Neutrophil (primary cell): ENCODE results near the gene PDE6B.

Experiments used
- H3K27ac ChIP-seq: fragments of 200-600 bp; sonication (generic); 2 replicates; pipeline ENCODE4 v1.5.1; 2016; ENCODE audit warnings: mild to moderate bottlenecking, moderate library complexity
- H3K27me3 ChIP-seq: fragments of 200-600 bp; sonication (generic); 2 replicates; pipeline ENCODE4 v1.6.0; 2016; ENCODE audit warnings: mild to moderate bottlenecking
- H3K36me3 ChIP-seq: fragments of 200-600 bp; sonication (generic); 2 replicates; pipeline ENCODE4 v1.5.1; 2017
- H3K4me1 ChIP-seq, 2 experiments: fragments of 200-600 bp in 1 of 2; sonication (generic) in 1 of 2; 1 replicate in 1 of 2; 2 replicates in 1 of 2; pipeline versions ENCODE4 v1.5.1 to v1.6.1; 2013 to 2016; ENCODE audit warnings: low read depth in 1 of 2, low read length in 1 of 2, mild to moderate bottlenecking in 1 of 2, moderate library complexity in 1 of 2; ENCODE audit not compliant: control insufficient read depth in 1 of 2, insufficient read depth in 1 of 2
- H3K4me3 ChIP-seq, 2 experiments: fragments of 200-600 bp in 1 of 2; sonication (generic) in 1 of 2; 1 replicate in 1 of 2; 2 replicates in 1 of 2; pipeline ENCODE4 v1.5.1; 2013 to 2016; ENCODE audit warnings: low read depth in 1 of 2, low read length in 1 of 2, mild to moderate bottlenecking in 1 of 2, moderate library complexity in 1 of 2
- H3K9me3 ChIP-seq: fragments of 200-600 bp; sonication (generic); 2 replicates; pipeline ENCODE4 v1.5.1; 2016
- TF ChIP-seq, protein P1 (sequence below): fragments of 200-600 bp; sonication (generic); IDR thresholded peaks from 2 replicates; pipeline ENCODE4 v1.5.1; 2016; ENCODE audit warnings: antibody characterized with exemption

Gene PDE6B

DNA sequence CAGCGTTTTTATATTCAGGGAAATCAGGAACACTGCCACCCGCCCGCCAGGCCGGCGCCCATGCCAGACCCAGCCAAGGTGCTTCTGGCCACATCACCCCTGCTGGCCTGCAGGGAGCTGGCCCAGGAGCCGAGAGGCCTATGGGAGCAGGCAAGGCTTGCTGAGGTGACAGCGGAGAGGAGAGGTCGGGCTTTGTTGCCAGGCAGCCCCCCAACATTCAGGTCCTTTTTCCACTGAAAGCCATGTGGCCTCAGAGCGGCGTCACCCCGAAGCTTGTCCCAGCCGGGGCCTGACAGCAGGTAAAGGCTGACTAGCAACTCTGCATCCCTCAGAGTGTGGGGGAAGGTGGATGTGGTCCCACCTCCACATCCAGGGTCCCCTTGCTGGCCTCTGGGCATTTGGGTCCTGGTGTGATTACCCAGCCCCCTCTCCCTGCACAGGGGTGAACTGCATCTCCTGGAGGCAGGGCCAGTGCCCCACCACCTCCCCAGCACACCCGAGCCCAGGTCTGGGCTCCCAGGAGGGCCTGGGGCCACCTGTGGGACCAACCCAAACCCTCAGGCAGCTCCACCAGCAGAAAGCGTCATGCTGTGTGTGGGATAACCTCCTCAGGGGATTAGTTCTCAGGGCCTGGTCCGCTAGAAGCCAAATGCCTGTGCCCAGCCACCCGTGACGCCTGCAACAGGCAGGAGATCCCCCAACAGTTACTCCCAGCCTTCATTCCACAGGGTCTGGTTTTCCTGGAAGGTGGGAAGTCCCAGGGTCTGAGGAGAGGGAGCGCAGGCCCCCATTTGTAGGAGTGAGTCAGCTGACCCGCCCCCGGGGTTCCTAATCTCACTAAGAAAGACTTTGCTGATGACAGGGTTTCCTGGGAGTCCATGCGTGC lies at the start of gene PDE6B:
Gene PDE6B, plus strand, starts transcription at position 869 of the 886 bp plus-strand sequence. CDS start 54 bp downstream, outside the sequence.
- Histone ChIP-seq H3K4me3 (no peak within 1 kb of the TSS), H3K4me1 (no peaks in the 10 kb centered on the region), H3K36me3 (no peaks in the 10 kb centered on the region), H3K9me3 (no peaks in the 10 kb centered on the region), H3K27ac (no peak within 1 kb of the TSS), H3K27me3 (no peaks in the 10 kb centered on the region)
- TF ChIP-seq, protein P1, sequence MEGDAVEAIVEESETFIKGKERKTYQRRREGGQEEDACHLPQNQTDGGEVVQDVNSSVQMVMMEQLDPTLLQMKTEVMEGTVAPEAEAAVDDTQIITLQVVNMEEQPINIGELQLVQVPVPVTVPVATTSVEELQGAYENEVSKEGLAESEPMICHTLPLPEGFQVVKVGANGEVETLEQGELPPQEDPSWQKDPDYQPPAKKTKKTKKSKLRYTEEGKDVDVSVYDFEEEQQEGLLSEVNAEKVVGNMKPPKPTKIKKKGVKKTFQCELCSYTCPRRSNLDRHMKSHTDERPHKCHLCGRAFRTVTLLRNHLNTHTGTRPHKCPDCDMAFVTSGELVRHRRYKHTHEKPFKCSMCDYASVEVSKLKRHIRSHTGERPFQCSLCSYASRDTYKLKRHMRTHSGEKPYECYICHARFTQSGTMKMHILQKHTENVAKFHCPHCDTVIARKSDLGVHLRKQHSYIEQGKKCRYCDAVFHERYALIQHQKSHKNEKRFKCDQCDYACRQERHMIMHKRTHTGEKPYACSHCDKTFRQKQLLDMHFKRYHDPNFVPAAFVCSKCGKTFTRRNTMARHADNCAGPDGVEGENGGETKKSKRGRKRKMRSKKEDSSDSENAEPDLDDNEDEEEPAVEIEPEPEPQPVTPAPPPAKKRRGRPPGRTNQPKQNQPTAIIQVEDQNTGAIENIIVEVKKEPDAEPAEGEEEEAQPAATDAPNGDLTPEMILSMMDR, result no peak

DNA sequence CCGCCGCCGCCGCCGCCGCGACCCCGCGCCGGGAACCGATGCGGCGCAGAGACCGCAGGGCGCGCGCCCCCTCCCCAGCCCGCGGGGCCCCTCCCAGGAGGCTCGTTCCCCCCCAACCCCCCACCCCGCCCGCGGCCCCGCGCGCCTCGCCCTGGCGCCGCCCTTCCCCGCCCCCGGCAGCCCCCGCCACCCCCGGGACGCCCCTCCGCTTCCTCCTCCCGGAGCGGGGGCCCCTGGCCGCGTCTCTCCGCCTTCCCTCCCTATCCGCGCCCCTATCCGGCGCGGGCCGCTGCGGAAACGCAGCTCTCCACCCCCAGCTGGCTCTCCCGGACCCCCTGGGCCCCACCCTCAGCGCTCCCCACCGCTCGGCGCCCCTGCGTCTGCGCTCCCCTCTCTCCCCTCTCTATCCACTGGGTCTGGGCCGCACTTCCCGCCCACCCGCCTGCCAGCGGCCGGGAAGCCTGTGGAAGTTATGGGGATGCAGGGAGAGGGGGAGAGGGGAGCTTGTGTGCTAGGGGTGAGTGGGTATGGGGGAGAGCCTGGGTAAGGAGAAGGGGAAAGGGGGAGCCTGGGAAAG lies 49.0 kb upstream of the PDE6B start, which contains the start of gene TMEM271:
Gene TMEM271, minus strand, starts transcription at position 51 of the 577 bp plus-strand sequence. CDS start 233 bp downstream, outside the sequence.
- no peaks in the 10 kb centered on the region for H3K9me3 ChIP-seq
- TF ChIP-seq, protein P1, result no peak
- no peaks in the 10 kb centered on the region for H3K36me3 ChIP-seq
- no peak within 1 kb of the TSS for H3K4me3 ChIP-seq
- H3K27ac ChIP-seq, result no peak within 1 kb of the TSS
- peaks cover 98% of the 10 kb centered on the region for H3K27me3 ChIP-seq
- no peaks in the 10 kb centered on the region for H3K4me1 ChIP-seq

DNA sequence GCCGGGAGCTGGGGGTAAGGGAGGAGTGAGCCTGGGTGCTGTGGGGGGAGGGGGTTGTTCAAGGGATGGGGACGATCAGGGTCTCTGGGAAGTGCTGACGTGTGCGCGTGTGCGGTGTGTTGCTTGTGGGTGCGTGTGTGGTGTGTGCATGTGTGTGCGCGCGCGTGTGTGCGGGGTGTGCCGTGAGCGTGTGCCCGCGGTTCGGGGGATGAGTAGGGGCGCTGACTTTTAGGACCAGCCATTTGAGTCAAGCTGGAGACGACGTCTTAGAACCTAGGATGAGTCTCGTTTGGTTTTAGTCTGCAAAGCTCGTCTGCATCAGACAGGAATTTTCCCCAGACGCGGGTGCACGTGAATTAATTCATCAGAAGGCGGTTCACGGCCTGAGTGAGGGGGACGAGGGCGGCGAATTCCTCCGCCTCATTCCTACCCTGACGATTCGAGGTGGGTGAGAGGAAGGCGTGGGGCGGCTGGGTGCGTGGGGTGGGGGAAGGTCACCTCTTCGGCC lies 48.3 kb upstream of the PDE6B start:
- H3K9me3 ChIP-seq, result no peaks in the 10 kb centered on the region
- H3K27ac ChIP-seq, result no peak overlapping the region
- TF ChIP-seq, protein P1, result no peak
- H3K27me3 ChIP-seq, result peaks cover 98% of the 10 kb centered on the region
- H3K4me1 ChIP-seq, result no peaks in the 10 kb centered on the region
- H3K4me3 ChIP-seq, result no peak overlapping the region
- H3K36me3 ChIP-seq, result no peaks in the 10 kb centered on the region

DNA sequence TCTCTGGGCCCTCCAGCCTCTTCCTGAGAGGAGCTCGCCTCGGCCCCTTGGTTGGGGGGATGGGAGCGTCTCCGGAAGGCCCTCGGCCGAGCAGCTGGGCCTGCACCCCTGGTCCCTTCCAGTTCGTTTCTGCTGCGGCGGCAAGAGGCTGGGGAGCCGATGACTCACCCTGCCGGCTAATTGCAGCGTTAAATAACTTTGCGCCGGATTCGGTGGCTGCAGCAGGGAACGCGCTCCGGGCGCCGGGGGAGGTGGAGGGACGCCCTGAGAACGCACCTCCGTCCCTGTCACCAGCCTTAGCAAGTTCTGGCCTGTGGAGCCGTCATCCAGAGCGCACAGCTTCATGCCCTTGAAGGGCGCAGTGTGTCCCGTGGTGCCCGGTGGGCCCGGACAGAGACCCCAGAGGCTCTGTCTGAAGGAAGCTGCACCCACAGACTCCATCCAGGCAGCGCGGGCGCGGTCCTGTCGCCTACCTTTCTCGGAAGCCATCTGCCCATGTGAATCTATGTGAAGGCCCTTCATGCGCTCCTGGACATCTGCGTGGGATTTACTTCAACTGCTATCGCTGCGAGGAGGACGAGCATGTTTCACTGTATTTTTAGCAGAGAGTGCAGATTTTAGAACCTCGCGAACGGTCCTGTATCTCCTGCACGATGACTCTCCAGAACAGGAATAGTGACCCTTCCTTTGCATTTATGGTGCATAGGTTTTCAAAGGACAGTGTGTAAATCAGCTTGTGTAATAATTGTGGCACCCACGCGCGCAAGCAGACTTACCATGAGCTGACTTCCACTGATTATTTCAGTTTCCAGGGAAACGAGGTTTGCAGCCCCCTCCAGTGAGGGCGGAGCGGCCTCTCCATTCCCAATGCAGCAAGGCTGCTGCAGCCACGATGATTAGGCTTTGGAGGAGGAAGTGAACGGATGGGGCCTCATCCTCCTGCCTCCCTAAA lies 47.6 kb upstream of the PDE6B start:
- no peaks in the 10 kb centered on the region for H3K9me3 ChIP-seq
- H3K4me1 ChIP-seq, result no peaks in the 10 kb centered on the region
- no peak overlapping the region for H3K27ac ChIP-seq
- H3K36me3 ChIP-seq, result no peaks in the 10 kb centered on the region
- no peak overlapping the region for H3K4me3 ChIP-seq
- TF ChIP-seq, protein P1, result no peak
- peaks cover 93% of the 10 kb centered on the region for H3K27me3 ChIP-seq
